Measurements from ENCODE around the gene MCM9. TPM values are rescaled to one million over a fixed set of nuclear protein-coding genes. Genes with fewer than 3 reads are reported as not detected.

Gene MCM9
- total and polyA plus RNA-seq, 2 of the 13 experiments (the other 11 are each of a cell fraction or from before 2014, with no cell fraction given) = 3.8 to 17.2 TPM

- no peak for TF ChIP-seq KMT2A (CRISPR knock-in tag; IDR thresholded peaks at IDR 0.05)
- TF ChIP-seq ZNF34 (CRISPR knock-in tag; IDR thresholded peaks at IDR 0.05; ENCODE audit: borderline replicate concordance) = no peak
- no peak for TF ChIP-seq ZNF672 (CRISPR knock-in tag; IDR thresholded peaks at IDR 0.05)
- TF ChIP-seq ARID2 (CRISPR knock-in tag; IDR thresholded peaks at IDR 0.05; ENCODE audit: borderline replicate concordance) = no peak
- no peak for TF ChIP-seq RELA (CRISPR knock-in tag; IDR thresholded peaks at IDR 0.05)
Measured at GRCh38 chr6:118965843-118966370, 30.9 kb upstream of the MCM9 start (continued).

GRCh38 chr6:118965371-118965770 is 30.4 kb upstream of the MCM9 start:
- Histone ChIP-seq H2AFZ (ENCODE audit: low read length) (no peak overlapping the region), H3K27ac (ENCODE audit: extremely low read length, insufficient read depth, low read length) (no peak overlapping the region), H3K79me2 (ENCODE audit: insufficient read depth, low read length) (no peaks in the 10 kb centered on the region), H3K36me3 (replicated peaks in 1 of 2; ENCODE audit: control insufficient read depth in 1 of 2, insufficient read depth in 2 of 2, low read length in 2 of 2) (no peaks in the 10 kb centered on the region), H3K4me2 (ENCODE audit: low read depth, low read length) (no peak overlapping the region), H3K9ac (ENCODE audit: insufficient read depth, low read depth, low read length) (no peak overlapping the region), H3K4me3 (replicated peaks in 1 of 3; ENCODE audit: insufficient read depth in 1 of 3, low read depth in 2 of 3, low read length in 3 of 3) (no peak overlapping the region), H3K27me3 (ENCODE audit: control insufficient read depth in 1 of 2, insufficient read depth in 2 of 2, low read length in 2 of 2) (no peaks in the 10 kb centered on the region), H3K4me1 (ENCODE audit: insufficient read depth, low read length) (0 out of 2 replicates have a peak, but pooled peaks cover 7% of the 10 kb centered on the region), H4K20me1 (ENCODE audit: insufficient read depth, low read length) (no peaks in the 10 kb centered on the region), H3K9me3 (ENCODE audit: low read length) (no peaks in the 10 kb centered on the region)
- BruUV-seq (replicated peaks) = no TSS peak
- FAIRE-seq (no peak), DNase-seq (ENCODE audit: low spot score) (peak; percentile 18), ATAC-seq (peak; percentile 64)
- POLR2A ChIA-PET = no interaction called here
- in situ Hi-C loops (cut with HindIII; ENCODE audit: extremely low pct_ligation_motif_present, low pct_unique_long_range_greater_than_20kb) (no loop called here), intact Hi-C loops (cut with micrococcal nuclease; ENCODE audit: unreplicated experiment) (no loop called here)
- 70% methylated on average over 3 of the region's 3 CpGs for WGBS (ENCODE audit: low lambda C conversion rate)
- no peak for TF ChIP-seq AKNA (CRISPR knock-in tag; IDR thresholded peaks at IDR 0.05; ENCODE audit: borderline replicate concordance)
- CTCF ChIA-PET (ENCODE audit: low intra/inter-chr PET ratio, low total read pairs) = no interaction called here
